C4-2B (cell line): ENCODE results near the gene RPS14.

Experiments used
- ZFX ChIP-seq: fragments of 450-650 bp; IDR thresholded peaks from 2 replicates; pipeline ENCODE4 v1.6.1; 2017
- TF ChIP-seq, protein P1 (sequence below): fragments of 450-650 bp; conservative IDR thresholded peaks from 2 replicates; pipeline ENCODE4 v1.5.1; 2017; ENCODE audit warnings: mild to moderate bottlenecking

DNA sequence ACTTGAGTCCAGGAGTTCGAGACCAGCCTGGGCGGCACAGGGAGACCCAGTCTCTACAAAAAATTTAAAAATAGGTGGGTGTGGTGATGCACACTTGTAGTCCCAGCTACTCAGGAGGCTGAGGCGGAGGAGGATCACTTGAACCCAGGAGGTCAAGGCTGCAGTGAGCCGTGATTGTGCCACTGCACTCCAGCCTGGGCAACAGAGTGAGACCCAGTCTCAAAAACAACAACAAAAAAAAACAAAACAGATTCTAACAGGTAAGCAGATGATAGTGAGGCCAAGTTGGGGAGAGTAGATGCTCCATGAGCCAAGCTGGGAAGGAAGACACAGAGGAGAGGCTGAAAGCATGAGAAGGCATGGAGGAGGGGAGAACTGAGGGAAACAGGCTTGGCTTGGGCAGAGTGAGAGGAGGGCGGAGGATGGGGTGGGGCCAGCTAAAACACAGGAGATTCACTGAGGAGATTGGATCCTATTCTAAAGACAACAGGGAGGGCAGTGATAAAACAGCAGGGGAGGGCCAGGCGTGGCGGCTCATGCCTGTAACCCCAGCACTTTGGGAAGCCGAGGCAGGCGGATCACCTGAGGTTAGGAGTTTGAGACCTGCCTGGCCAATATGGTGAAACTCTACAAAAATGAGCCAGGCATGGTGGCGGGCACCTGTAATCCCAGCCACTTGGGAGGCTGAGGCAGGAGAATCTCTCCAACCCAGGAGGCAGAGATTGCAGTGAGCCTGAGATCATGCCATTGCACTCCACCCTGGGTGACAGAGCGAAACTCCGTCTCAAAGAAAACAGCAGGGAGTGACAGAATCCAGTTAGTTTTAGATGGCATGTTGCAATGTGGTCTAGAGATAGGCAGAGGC lies 8.4 kb downstream of the RPS14 start:
- TF ChIP-seq, protein P1, sequence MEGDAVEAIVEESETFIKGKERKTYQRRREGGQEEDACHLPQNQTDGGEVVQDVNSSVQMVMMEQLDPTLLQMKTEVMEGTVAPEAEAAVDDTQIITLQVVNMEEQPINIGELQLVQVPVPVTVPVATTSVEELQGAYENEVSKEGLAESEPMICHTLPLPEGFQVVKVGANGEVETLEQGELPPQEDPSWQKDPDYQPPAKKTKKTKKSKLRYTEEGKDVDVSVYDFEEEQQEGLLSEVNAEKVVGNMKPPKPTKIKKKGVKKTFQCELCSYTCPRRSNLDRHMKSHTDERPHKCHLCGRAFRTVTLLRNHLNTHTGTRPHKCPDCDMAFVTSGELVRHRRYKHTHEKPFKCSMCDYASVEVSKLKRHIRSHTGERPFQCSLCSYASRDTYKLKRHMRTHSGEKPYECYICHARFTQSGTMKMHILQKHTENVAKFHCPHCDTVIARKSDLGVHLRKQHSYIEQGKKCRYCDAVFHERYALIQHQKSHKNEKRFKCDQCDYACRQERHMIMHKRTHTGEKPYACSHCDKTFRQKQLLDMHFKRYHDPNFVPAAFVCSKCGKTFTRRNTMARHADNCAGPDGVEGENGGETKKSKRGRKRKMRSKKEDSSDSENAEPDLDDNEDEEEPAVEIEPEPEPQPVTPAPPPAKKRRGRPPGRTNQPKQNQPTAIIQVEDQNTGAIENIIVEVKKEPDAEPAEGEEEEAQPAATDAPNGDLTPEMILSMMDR, result no peak
- no peak for TF ChIP-seq ZFX
